ENCODE measurements around the gene FHIT. TPM values are rescaled to one million over a fixed set of nuclear protein-coding genes. Genes with fewer than 3 reads are reported as not detected.

Gene FHIT
- total and polyA plus RNA-seq, 8 donors: 1.8 to 10.6 (median 7.1) TPM

DNA sequence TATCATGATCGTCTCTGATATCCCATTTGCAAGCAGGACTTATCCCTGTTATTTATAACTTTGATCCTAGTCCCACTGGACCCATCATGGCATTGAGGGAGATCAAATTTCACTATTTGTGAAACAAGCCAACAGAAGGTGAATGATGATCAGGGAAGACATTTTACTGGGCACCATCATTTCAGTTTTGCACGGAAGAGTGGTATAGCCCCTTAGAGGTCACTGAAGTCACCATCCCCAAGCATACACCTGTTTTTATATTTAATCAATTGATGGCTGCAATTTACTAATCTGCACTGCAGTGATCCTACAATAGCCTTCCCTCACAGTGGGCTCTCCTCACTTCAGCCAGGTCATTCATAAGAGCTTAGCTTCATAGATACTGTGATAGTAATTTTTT lies 132.4 kb downstream of the FHIT start:
- no peak overlapping the region for H3K4me3 ChIP-seq
- 85 to 91% (median 89%) methylated on average over 2 of the region's 2 CpGs for WGBS, 5 donors
- no peak overlapping the region for H3K27ac ChIP-seq
- no peak for TF ChIP-seq POLR2AphosphoS5 (IDR thresholded peaks at IDR 0.05)
- TF ChIP-seq EP300 (IDR thresholded peaks at IDR 0.05): no peak
- TF ChIP-seq, protein P1, sequence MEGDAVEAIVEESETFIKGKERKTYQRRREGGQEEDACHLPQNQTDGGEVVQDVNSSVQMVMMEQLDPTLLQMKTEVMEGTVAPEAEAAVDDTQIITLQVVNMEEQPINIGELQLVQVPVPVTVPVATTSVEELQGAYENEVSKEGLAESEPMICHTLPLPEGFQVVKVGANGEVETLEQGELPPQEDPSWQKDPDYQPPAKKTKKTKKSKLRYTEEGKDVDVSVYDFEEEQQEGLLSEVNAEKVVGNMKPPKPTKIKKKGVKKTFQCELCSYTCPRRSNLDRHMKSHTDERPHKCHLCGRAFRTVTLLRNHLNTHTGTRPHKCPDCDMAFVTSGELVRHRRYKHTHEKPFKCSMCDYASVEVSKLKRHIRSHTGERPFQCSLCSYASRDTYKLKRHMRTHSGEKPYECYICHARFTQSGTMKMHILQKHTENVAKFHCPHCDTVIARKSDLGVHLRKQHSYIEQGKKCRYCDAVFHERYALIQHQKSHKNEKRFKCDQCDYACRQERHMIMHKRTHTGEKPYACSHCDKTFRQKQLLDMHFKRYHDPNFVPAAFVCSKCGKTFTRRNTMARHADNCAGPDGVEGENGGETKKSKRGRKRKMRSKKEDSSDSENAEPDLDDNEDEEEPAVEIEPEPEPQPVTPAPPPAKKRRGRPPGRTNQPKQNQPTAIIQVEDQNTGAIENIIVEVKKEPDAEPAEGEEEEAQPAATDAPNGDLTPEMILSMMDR (IDR thresholded peaks at IDR 0.05): no peak
- TF ChIP-seq POLR2A (IDR thresholded peaks at IDR 0.05): no peak
- H3K9me3 ChIP-seq: peaks cover 0 to 6% (median 0%) of the 10 kb centered on the region in 4 donors
- H3K27me3 ChIP-seq: no peaks in the 10 kb centered on the region
- DNase-seq: no peak
- intact Hi-C loops (cut with DNase I; ENCODE audit: low total_unique reads): no loop called here
- H3K36me3 ChIP-seq: no peaks in the 10 kb centered on the region
- H3K4me1 ChIP-seq: peaks cover 0 to 6% (median 0%) of the 10 kb centered on the region in 4 donors

DNA sequence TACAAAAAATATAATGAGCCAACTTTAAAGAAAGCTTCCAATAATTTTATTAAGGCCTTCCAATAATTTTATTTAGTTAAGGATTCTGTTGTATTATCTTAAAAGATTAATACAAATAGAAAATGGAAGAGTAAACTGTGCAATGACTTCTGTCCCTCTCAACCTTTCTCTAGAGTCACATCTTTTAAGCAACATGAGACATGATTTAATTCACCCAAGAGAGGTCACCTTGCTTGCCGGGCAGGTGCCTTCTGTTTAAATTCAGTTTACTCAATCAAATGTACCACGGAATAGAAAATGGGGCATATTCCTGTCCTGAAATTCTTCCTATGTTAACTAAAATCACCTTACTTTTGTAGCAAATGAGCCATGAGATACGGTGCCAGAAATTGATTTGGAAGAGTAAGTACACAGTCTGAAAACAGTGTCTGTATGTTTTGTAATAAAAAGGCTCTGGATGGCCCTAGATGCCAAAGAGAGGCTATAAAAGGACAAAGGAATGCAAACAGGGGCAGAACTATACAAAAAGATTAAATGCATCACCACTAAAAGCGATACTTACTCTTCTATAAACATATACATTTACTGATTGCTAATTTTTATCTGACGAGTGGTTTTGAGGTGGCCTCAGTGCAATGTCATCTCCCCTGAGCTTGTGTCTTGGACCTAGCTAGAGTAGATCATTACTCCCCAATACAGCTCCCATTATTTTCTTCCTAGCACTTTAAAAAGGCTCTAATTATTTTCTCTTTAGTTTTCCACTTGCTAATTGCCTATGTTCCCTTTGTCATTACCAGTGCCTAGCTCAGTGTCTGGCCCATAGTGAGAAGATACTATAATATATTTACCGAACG lies 134.0 kb downstream of the FHIT start:
- intact Hi-C loops (cut with DNase I; ENCODE audit: low total_unique reads): no loop called here
- TF ChIP-seq POLR2AphosphoS5 (IDR thresholded peaks at IDR 0.05) (no peak), POLR2A (IDR thresholded peaks at IDR 0.05) (no peak), EP300 (IDR thresholded peaks at IDR 0.05) (no peak)
- TF ChIP-seq, protein P1 (IDR thresholded peaks at IDR 0.05): no peak
- no peaks in the 10 kb centered on the region for H3K27me3 ChIP-seq
- no peak for DNase-seq
- no peaks in the 10 kb centered on the region for H3K36me3 ChIP-seq
- no peak overlapping the region for H3K27ac ChIP-seq
- 62 to 77% (median 73%) methylated on average over 7 of the region's 7 CpGs for WGBS, 5 donors
- no peak overlapping the region for H3K4me3 ChIP-seq
- H3K9me3 ChIP-seq: peaks cover 0 to 2% (median 0%) of the 10 kb centered on the region in 4 donors
- peaks cover 0 to 6% (median 0%) of the 10 kb centered on the region in 4 donors for H3K4me1 ChIP-seq

DNA sequence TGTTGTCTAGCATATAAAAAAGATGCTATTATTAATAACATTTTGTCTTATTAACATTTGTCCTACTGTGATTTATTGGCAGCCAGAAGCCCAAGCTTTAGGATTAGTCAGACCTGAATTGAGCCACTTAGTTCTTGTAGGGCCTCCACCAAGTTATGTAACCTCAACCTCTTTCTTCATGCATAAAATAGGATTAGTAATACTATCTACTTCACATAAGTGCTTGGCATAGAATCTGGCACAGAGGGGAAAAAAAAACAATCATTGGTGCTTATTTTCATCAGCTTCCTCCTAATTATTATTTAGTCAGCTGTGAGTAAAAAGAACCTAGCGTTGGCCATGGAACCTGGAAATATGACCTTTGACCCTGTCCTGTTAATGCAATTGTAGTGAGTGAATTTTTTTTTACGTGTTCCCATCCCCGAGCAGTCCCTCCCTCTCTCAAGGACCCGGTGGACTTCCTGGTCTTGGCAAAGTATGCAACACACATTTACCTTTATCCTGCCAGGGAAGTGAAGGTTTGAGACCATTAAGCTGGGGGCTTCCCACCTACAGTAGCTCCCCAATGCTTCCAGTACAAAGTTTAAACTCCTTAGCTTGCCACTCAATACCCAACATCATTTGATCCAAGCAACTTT lies 136.8 kb downstream of the FHIT start:
- H3K4me3 ChIP-seq: no peak overlapping the region

DNA sequence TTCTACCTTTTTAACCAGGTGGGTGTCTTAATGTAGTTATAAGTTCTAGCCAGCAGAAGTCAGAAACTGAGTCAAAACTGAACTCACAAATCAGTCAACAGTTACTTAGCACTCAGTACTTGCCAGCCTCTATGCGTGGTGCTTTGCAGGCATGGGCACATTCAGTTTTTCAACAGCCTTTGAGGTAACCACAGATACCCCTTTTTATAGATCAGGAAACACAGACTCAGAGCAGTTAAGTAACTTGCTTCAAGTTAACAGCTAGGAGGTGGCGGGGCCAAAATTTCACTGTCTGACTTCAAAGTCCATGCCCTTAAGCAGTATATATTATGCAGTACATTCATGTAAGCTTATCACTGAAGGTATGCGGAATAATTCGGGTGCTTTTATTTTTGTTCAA lies 139.4 kb downstream of the FHIT start:
- TF ChIP-seq, protein P1 (IDR thresholded peaks at IDR 0.05): no peak
- no peak for TF ChIP-seq POLR2A (IDR thresholded peaks at IDR 0.05)
- no peak for TF ChIP-seq EP300 (IDR thresholded peaks at IDR 0.05)
- no peak for TF ChIP-seq POLR2AphosphoS5 (IDR thresholded peaks at IDR 0.05)
- no peak for DNase-seq
- Histone ChIP-seq H3K4me3 (no peak overlapping the region), H3K4me1 (no peaks in the 10 kb centered on the region), H3K27me3 (no peaks in the 10 kb centered on the region), H3K36me3 (no peaks in the 10 kb centered on the region), H3K27ac (no peak overlapping the region), H3K9me3 (no peaks in the 10 kb centered on the region)
- intact Hi-C loops (cut with DNase I; ENCODE audit: low total_unique reads): no loop called here
- WGBS, 5 donors: 82 to 93% (median 87%) methylated on average over 4 of the region's 4 CpGs

More for the DNA sequence above, 136.8 kb downstream of the FHIT start:
- Histone ChIP-seq H3K36me3 (no peaks in the 10 kb centered on the region), H3K27me3 (no peaks in the 10 kb centered on the region), H3K9me3 (no peaks in the 10 kb centered on the region), H3K4me1 (peaks cover 0 to 6% (median 0%) of the 10 kb centered on the region in 4 donors), H3K27ac (no peak overlapping the region)
- intact Hi-C loops (cut with DNase I; ENCODE audit: low total_unique reads): no loop called here
- TF ChIP-seq POLR2A (IDR thresholded peaks at IDR 0.05): no peak
- no peak for TF ChIP-seq POLR2AphosphoS5 (IDR thresholded peaks at IDR 0.05)
- no peak for TF ChIP-seq EP300 (IDR thresholded peaks at IDR 0.05)
- TF ChIP-seq, protein P1 (IDR thresholded peaks at IDR 0.05): no peak
- no peak for DNase-seq
- 48 to 59% (median 53%) methylated on average over 4 of the region's 4 CpGs for WGBS, 5 donors
